H1 (cell line): ENCODE measurements around the gene DUXB. TPM values are rescaled to one million over a fixed set of nuclear protein-coding genes. Genes with fewer than 3 reads are reported as not detected.

ENCODE experiments used
- EGR1 ChIP-seq: IDR thresholded peaks from 2 replicates; pipeline ENCODE4 v1.6.1; 2011; ENCODE audit warnings: low read depth, low read length, borderline replicate concordance
- KDM5A ChIP-seq: fragments of 200-600 bp; IDR thresholded peaks from 2 replicates; pipeline ENCODE4 v1.7.1; 2012; ENCODE audit warnings: mild to moderate bottlenecking, low read length, inconsistent platforms, mixed read lengths
- polyA plus RNA-seq, 7 experiments: library from polyadenylated mRNA; depleted of rRNA in 3 of 7; stranded (reverse) in 5 of 7; unstranded in 2 of 7; fragments of >200 nt in 5 of 7; fragments of 200-250 nt in 2 of 7; gene quantifications; 1 replicate in 5 of 7; 2 replicates in 1 of 7; 4 replicates in 1 of 7; pipeline versions ENCODE4 v1.2.1 to v1.2.3, GENCODE V29; 2011 to 2013; ENCODE audit warnings: missing spikeins in 2 of 7, mixed read lengths in 2 of 7
- total RNA-seq: library from RNA; stranded (reverse); fragmentation: NEBNext Ultra II Directional; extraction: Animal tissue kit (Norgen Biotek cat#: 25700); gene quantifications from 2 replicates; pipeline ENCODE4 v1.2.1, GENCODE V29; 2021

Gene DUXB
- total and polyA plus RNA-seq, 2 of the 8 experiments (the other 6 are each of a cell fraction or from before 2014, with no cell fraction given): not detected

DNA sequence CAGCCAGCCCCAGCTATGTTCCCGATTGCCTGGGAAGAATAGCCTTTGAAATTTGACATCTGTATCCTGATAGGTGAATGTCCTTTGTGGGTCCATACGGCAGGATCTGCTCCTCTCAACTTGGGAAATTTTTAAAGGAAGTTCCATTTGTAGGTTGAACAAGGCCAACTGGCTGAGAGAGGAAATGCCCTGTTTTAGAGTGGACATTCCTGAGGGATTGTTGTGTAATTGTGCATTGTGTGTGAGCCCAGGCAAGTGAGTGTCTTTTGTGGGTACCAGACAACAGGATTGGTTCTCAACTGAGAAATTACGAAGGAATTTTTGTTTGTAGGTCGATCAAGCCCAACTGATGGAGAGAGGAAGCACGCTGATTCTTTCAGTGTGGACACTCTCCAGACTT, 21.9 kb downstream of the DUXB start (continued):
- TF ChIP-seq KDM5A: no peak
- TF ChIP-seq EGR1: no peak
